HEK293 (cell line): Measurements from ENCODE around the gene DSCAML1.

Source experiments
- CTCF ChIP-seq: fragments of 450-650 bp; formaldehyde crosslinking; IDR thresholded peaks from 2 replicates; pipeline ENCODE4 v1.5.1; 2016; ENCODE audit warnings: missing biosample characterization, missing genetic modification characterization
- HOXA7 ChIP-seq: sonication (generic); formaldehyde crosslinking; IDR thresholded peaks from 2 replicates; pipeline ENCODE4 v1.8.1; 2022; ENCODE audit warnings: missing genetic modification reagents, borderline replicate concordance
- KLF16 ChIP-seq: fragments of 450-650 bp; formaldehyde crosslinking; IDR thresholded peaks from 2 replicates; pipeline ENCODE4 v1.5.1; 2017; ENCODE audit warnings: missing biosample characterization, missing genetic modification characterization
- RBAK ChIP-seq: fragments of 450-650 bp; formaldehyde crosslinking; IDR thresholded peaks from 2 replicates; pipeline ENCODE4 v1.5.1; 2016; ENCODE audit warnings: missing biosample characterization, missing genetic modification characterization
- REST ChIP-seq: fragments of 450-650 bp; formaldehyde crosslinking; IDR thresholded peaks from 2 replicates; pipeline ENCODE4 v1.5.1; 2016; ENCODE audit warnings: missing biosample characterization, missing genetic modification characterization
- ZFP41 ChIP-seq: fragments of 450-650 bp; formaldehyde crosslinking; IDR thresholded peaks from 2 replicates; pipeline ENCODE4 v1.5.1; 2016; ENCODE audit warnings: missing biosample characterization, missing genetic modification characterization, borderline replicate concordance
- ZNF214 ChIP-seq: fragments of 450-650 bp; formaldehyde crosslinking; IDR thresholded peaks from 2 replicates; pipeline ENCODE4 v1.5.1; 2017; ENCODE audit warnings: missing biosample characterization, mild to moderate bottlenecking, missing genetic modification characterization, borderline replicate concordance
- ZNF280C ChIP-seq: fragments of 450-650 bp; formaldehyde crosslinking; IDR thresholded peaks from 2 replicates; pipeline ENCODE4 v1.5.1; 2016; ENCODE audit warnings: missing biosample characterization, missing genetic modification characterization
- ZNF747 ChIP-seq: fragments of 450-650 bp; formaldehyde crosslinking; IDR thresholded peaks from 2 replicates; pipeline ENCODE4 v1.5.1; 2016; ENCODE audit warnings: missing biosample characterization, missing genetic modification characterization
- ZSCAN30 ChIP-seq: fragments of 450-650 bp; IDR thresholded peaks from 2 replicates; pipeline ENCODE4 v1.5.1; 2018; ENCODE audit warnings: missing biosample characterization, mild to moderate bottlenecking, missing genetic modification characterization, moderate library complexity

- TF ChIP-seq ZFP41 (tag by site-specific recombination) (no peak), ZNF280C (no peak), CTCF (tag by site-specific recombination) (no peak), ZNF214 (tag by site-specific recombination) (no peak), HOXA7 (CRISPR knock-in tag) (no peak), REST (tag by site-specific recombination) (no peak), KLF16 (no peak), RBAK (tag by site-specific recombination) (no peak), ZSCAN30 (tag by site-specific recombination) (no peak), ZNF747 (tag by site-specific recombination) (no peak)
These were observed 74.9 kb downstream of the DSCAML1 start for GRCh38 chr11:117722082-117722481.
